IMR-90 (cell line): Measurements from ENCODE around the gene ARHGAP10. TPM values are rescaled to one million over a fixed set of nuclear protein-coding genes. Genes with fewer than 3 reads are reported as not detected.
A peak's percentile ranks its signal among the peaks of the same experiment; 100 is the strongest.

Experiments used
- ATAC-seq: fragments of 200-7000 bp; cut with Tn5 transposase; 2 replicates; pipeline ENCODE4 v1.9.1; 2020; ENCODE audit warnings: low read depth, mild to moderate bottlenecking, moderate library complexity
- BruUV-seq: library from RNA; stranded (reverse); fragments of 400-500 nt; replicated peaks from 2 replicates; lab custom pipeline; 2021; lab: Mats Ljungman, UMichigan
- CTCF ChIA-PET: fragments of 300-600 bp; formaldehyde crosslinking; extraction: SDS; loops from one replicate; lab custom pipeline; 2021; ENCODE audit warnings: antibody characterized with exemption; lab: Yijun Ruan, JAX
- POLR2A ChIA-PET: fragments of 300-600 bp; sonication (Branson Sonifier 250); formaldehyde crosslinking; loops from one replicate; lab custom pipeline; 2022; ENCODE audit warnings: antibody characterized with exemption; ENCODE audit not compliant: unreplicated experiment; lab: Charles Lee
- DNase-seq: peaks from one replicate; pipeline ENCODE4 v3.0.0; 2013
- H2AFZ ChIP-seq: replicated peaks from 2 replicates; pipeline ENCODE3; 2013; ENCODE audit warnings: low read length, mild to moderate bottlenecking; ENCODE audit not compliant: poor library complexity
- H2AK5ac ChIP-seq: 2 replicates; pipeline ENCODE4 v1.6.1; 2013; ENCODE audit warnings: low read depth, low read length, inconsistent platforms
- H2AK9ac ChIP-seq: replicated peaks from 2 replicates; pipeline ENCODE3; 2013; ENCODE audit warnings: mild to moderate bottlenecking, low read depth, low read length, moderate library complexity; ENCODE audit not compliant: poor library complexity
- H2BK120ac ChIP-seq: 2 replicates; pipeline ENCODE4 v1.6.1; 2013; ENCODE audit warnings: low read depth, low read length, inconsistent platforms
- H2BK15ac ChIP-seq: 3 replicates; pipeline ENCODE4 v1.6.1; 2013; ENCODE audit warnings: low read depth, low read length, inconsistent platforms
- H2BK20ac ChIP-seq: 2 replicates; pipeline ENCODE4 v1.6.1; 2013; ENCODE audit warnings: low read depth, mild to moderate bottlenecking, inconsistent platforms, low read length, moderate library complexity
- H2BK5ac ChIP-seq: 2 replicates; pipeline ENCODE4 v1.6.1; 2013; ENCODE audit warnings: mild to moderate bottlenecking, low read depth, low read length, inconsistent platforms; ENCODE audit not compliant: poor library complexity, severe bottlenecking
- H3K14ac ChIP-seq: replicated peaks from 2 replicates; pipeline ENCODE4 v1.6.1; 2013; ENCODE audit warnings: low read depth, low read length, inconsistent platforms
- H3K18ac ChIP-seq: 2 replicates; pipeline ENCODE4 v1.6.1; 2013; ENCODE audit warnings: low read depth, low read length, control low read depth
- H3K23ac ChIP-seq: 2 replicates; pipeline ENCODE4 v1.6.1; 2013; ENCODE audit warnings: low read depth, low read length, inconsistent platforms
- H3K27ac ChIP-seq: 2 replicates; pipeline ENCODE4 v1.5.1; 2013; ENCODE audit warnings: mild to moderate bottlenecking, control low read depth, low read length; ENCODE audit not compliant: insufficient read depth
- H3K27me3 ChIP-seq: 2 replicates; pipeline ENCODE4 v1.6.1; 2013; ENCODE audit warnings: low read length; ENCODE audit not compliant: control insufficient read depth, insufficient read depth
- H3K36me3 ChIP-seq: 2 replicates; pipeline ENCODE4 v1.6.1; 2013; ENCODE audit warnings: low read length, mixed read lengths; ENCODE audit not compliant: control insufficient read depth, insufficient read depth
- H3K4ac ChIP-seq: 2 replicates; pipeline ENCODE4 v1.6.1; 2013; ENCODE audit warnings: low read depth, low read length, inconsistent platforms
- H3K4me1 ChIP-seq: 2 replicates; pipeline ENCODE4 v1.6.1; 2013; ENCODE audit warnings: low read length, mixed read lengths; ENCODE audit not compliant: control insufficient read depth, insufficient read depth
- H3K4me2 ChIP-seq: 2 replicates; pipeline ENCODE4 v1.6.1; 2013; ENCODE audit warnings: low read depth, mild to moderate bottlenecking, control low read depth, low read length, moderate library complexity
- H3K4me3 ChIP-seq: 2 replicates; pipeline ENCODE4 v1.5.1; 2013; ENCODE audit warnings: low read depth, mild to moderate bottlenecking, control low read depth, low read length, moderate library complexity; ENCODE audit not compliant: insufficient read depth
- H3K56ac ChIP-seq: 2 replicates; pipeline ENCODE4 v1.6.1; 2013; ENCODE audit warnings: low read length, inconsistent platforms; ENCODE audit not compliant: insufficient read depth; ENCODE audit errors: extremely low read depth
- H3K79me1 ChIP-seq, 2 experiments: 2 replicates each; pipeline ENCODE4 v1.6.1; 2013; ENCODE audit warnings: low read length in 2 of 2, inconsistent platforms in 1 of 2, low read depth in 1 of 2
- H3K9ac ChIP-seq: 2 replicates; pipeline ENCODE4 v1.6.1; 2013; ENCODE audit warnings: low read depth, low read length, control low read depth
- H3K9me1 ChIP-seq: 2 replicates; pipeline ENCODE4 v1.6.1; 2013; ENCODE audit warnings: low read length, inconsistent platforms; ENCODE audit not compliant: insufficient read depth
- H3K9me3 ChIP-seq: 2 replicates; pipeline ENCODE4 v1.6.1; 2013; ENCODE audit warnings: low read length; ENCODE audit not compliant: control insufficient read depth, insufficient read depth
- H4K20me1 ChIP-seq: 2 replicates; pipeline ENCODE4 v1.6.1; 2013; ENCODE audit warnings: low read length, inconsistent platforms; ENCODE audit not compliant: insufficient read depth
- H4K5ac ChIP-seq: 2 replicates; pipeline ENCODE4 v1.6.1; 2013; ENCODE audit warnings: mild to moderate bottlenecking, low read depth, low read length, control low read depth
- H4K8ac ChIP-seq, 2 experiments: 2 replicates each; pipeline ENCODE4 v1.6.1; 2013; ENCODE audit warnings: low read depth in 2 of 2, low read length in 2 of 2, control low read depth in 1 of 2, inconsistent platforms in 1 of 2
- H4K91ac ChIP-seq: 2 replicates; pipeline ENCODE4 v1.6.1; 2013; ENCODE audit warnings: low read depth, low read length, inconsistent platforms; ENCODE audit not compliant: insufficient read depth
- BHLHE40 ChIP-seq: fragments of 150-350 bp; IDR thresholded peaks from 2 replicates; pipeline ENCODE4 v1.6.1; 2016; ENCODE audit warnings: mild to moderate bottlenecking, low read depth, low read length
- CHD1 ChIP-seq: IDR thresholded peaks from 2 replicates; pipeline ENCODE4 v1.6.1; 2012; ENCODE audit warnings: low read depth, low read length, improper control_type of control experiment
- MAFK ChIP-seq: IDR thresholded peaks from 2 replicates; pipeline ENCODE4 v1.6.1; 2012; ENCODE audit warnings: low read depth, low read length, improper control_type of control experiment
- MXI1 ChIP-seq: IDR thresholded peaks from 2 replicates; pipeline ENCODE4 v1.6.1; 2012; ENCODE audit warnings: low read depth, mild to moderate bottlenecking, low read length, moderate library complexity, borderline replicate concordance
- NFE2L2 ChIP-seq: fragments of 150-350 bp; IDR thresholded peaks from 2 replicates; pipeline ENCODE4 v1.6.1; 2016; ENCODE audit warnings: low read depth, mild to moderate bottlenecking, low read length
- POLR2A ChIP-seq: IDR thresholded peaks from 2 replicates; pipeline ENCODE4 v1.6.1; 2012; ENCODE audit warnings: mild to moderate bottlenecking, low read depth, low read length
- RAD21 ChIP-seq: IDR thresholded peaks from 2 replicates; pipeline ENCODE4 v1.6.1; 2012; ENCODE audit warnings: low read length, improper control_type of control experiment
- RFX5 ChIP-seq: IDR thresholded peaks from 2 replicates; pipeline ENCODE4 v1.8.0; 2012; ENCODE audit warnings: low read depth, mild to moderate bottlenecking, low read length, moderate library complexity
- SMC3 ChIP-seq: fragments of 150-350 bp; IDR thresholded peaks from 2 replicates; pipeline ENCODE4 v1.6.1; 2016; ENCODE audit warnings: low read depth, mild to moderate bottlenecking, antibody characterized with exemption, low read length, moderate library complexity
- WGBS, 2 experiments: methylation state at CpG; one replicate each; pipeline versions ENCODE4 v1.1.5 to v1.1.7; 2013; ENCODE audit warnings: missing lambda C conversion rate in 2 of 2; ENCODE audit not compliant: insufficient read length in 1 of 2; ENCODE audit errors: extremely low coverage in 2 of 2; 5-methylcytosine and 5-hydroxymethylcytosine counted together
- dilution Hi-C: fragments of 300-500 bp; cut with HindIII; formaldehyde crosslinking; loops from one replicate; pipeline ENCODE4 v1.14.3; 2018; ENCODE audit warnings: low sequenced_read_pairs; ENCODE audit not compliant: unreplicated experiment
- in situ Hi-C: fragments of 300-500 bp; cut with MboI; formaldehyde crosslinking; loops from 3 replicates; pipeline ENCODE4 v1.14.3; 2019; ENCODE audit warnings: low sequenced_read_pairs, inconsistent platforms, mixed read lengths
- intact Hi-C: fragments of 100-400 bp; cut with micrococcal nuclease; formaldehyde crosslinking; loops from 2 replicates; pipeline ENCODE4 v1.10.0; 2022
- polyA plus RNA-seq, 3 experiments: library from polyadenylated mRNA; depleted of rRNA; stranded (reverse); fragments of >200 nt; gene quantifications; 2 replicates each; pipeline ENCODE4 v1.2.3, GENCODE V29; 2012; ENCODE audit warnings: low replicate concordance in 1 of 3
- total RNA-seq: library from RNA; depleted of rRNA; stranded (reverse); fragments of >200 nt; gene quantifications from 2 replicates; pipeline ENCODE4 v1.2.3, GENCODE V29; 2012
- TF ChIP-seq, protein P1 (sequence below): fragments of 150-350 bp; IDR thresholded peaks from 2 replicates; pipeline ENCODE4 v1.6.1; 2017; ENCODE audit warnings: mild to moderate bottlenecking, antibody characterized with exemption, low read length, low read depth
- TF ChIP-seq, protein P2 (sequence below): conservative IDR thresholded peaks from 2 replicates; pipeline ENCODE4 v1.5.1; 2012; ENCODE audit warnings: mild to moderate bottlenecking, low read depth, low read length, improper control_type of control experiment
- TF ChIP-seq, protein P3 (sequence below): fragments of 150-350 bp; IDR thresholded peaks from 2 replicates; pipeline ENCODE4 v1.6.1; 2016; ENCODE audit warnings: low read depth, mild to moderate bottlenecking, low read length, moderate library complexity, borderline replicate concordance

The ARHGAP10 gene
- total and polyA plus RNA-seq, 2 of the 4 experiments (the other 2 are of a cell fraction) = 27.1 to 29.4 TPM

DNA sequence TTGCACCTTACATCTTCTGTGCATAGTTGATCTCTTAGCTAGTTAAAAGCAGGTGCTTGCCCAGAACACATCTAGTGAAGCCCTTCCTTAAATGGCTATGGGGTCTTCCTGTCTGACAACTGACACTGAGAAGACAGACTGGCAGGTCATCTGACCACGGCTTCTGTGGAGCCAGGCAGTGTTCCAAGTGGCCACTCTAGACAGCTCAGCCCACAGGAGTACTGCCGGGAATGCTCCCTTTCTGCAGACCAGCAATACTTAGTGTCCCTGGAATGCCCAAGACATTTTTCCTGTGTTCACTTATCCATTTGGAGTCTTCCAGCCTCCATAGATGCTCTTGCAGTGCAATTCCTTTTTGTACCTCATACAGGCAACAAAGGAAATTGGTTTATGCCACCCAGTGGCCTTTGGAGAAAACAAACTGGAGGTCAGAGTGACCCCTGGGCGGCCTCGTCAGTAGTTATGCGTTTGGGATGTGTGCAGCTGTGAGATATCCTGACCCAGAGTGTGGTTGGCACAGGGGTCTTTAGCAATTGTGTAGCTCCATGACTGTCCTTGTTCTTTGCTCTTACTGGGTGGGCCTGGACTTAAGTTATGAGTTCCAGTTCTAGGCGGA is 335.5 kb downstream of the ARHGAP10 start:
- peak; percentile 4; the same call in 1 of the 2 replicates for ATAC-seq
- H3K4me2 ChIP-seq = no peak overlapping the region
- H3K27me3 ChIP-seq = no peaks in the 10 kb centered on the region
- H2AK5ac ChIP-seq = no peak overlapping the region
- dilution Hi-C loops = no loop called here
- H4K8ac ChIP-seq = no peak overlapping the region
- intact Hi-C loops = no loop called here
- H3K23ac ChIP-seq = no peak overlapping the region
- TF ChIP-seq MAFK = no peak
- TF ChIP-seq CHD1 = no peak
- TF ChIP-seq RAD21 = no peak
- TF ChIP-seq NFE2L2 = no peak
- TF ChIP-seq POLR2A = no peak
- TF ChIP-seq, protein P1, sequence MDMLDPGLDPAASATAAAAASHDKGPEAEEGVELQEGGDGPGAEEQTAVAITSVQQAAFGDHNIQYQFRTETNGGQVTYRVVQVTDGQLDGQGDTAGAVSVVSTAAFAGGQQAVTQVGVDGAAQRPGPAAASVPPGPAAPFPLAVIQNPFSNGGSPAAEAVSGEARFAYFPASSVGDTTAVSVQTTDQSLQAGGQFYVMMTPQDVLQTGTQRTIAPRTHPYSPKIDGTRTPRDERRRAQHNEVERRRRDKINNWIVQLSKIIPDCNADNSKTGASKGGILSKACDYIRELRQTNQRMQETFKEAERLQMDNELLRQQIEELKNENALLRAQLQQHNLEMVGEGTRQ = no peak
- TF ChIP-seq, protein P2, sequence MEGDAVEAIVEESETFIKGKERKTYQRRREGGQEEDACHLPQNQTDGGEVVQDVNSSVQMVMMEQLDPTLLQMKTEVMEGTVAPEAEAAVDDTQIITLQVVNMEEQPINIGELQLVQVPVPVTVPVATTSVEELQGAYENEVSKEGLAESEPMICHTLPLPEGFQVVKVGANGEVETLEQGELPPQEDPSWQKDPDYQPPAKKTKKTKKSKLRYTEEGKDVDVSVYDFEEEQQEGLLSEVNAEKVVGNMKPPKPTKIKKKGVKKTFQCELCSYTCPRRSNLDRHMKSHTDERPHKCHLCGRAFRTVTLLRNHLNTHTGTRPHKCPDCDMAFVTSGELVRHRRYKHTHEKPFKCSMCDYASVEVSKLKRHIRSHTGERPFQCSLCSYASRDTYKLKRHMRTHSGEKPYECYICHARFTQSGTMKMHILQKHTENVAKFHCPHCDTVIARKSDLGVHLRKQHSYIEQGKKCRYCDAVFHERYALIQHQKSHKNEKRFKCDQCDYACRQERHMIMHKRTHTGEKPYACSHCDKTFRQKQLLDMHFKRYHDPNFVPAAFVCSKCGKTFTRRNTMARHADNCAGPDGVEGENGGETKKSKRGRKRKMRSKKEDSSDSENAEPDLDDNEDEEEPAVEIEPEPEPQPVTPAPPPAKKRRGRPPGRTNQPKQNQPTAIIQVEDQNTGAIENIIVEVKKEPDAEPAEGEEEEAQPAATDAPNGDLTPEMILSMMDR = no peak
- TF ChIP-seq BHLHE40 = no peak
- TF ChIP-seq MXI1 = no peak
- TF ChIP-seq, protein P3, sequence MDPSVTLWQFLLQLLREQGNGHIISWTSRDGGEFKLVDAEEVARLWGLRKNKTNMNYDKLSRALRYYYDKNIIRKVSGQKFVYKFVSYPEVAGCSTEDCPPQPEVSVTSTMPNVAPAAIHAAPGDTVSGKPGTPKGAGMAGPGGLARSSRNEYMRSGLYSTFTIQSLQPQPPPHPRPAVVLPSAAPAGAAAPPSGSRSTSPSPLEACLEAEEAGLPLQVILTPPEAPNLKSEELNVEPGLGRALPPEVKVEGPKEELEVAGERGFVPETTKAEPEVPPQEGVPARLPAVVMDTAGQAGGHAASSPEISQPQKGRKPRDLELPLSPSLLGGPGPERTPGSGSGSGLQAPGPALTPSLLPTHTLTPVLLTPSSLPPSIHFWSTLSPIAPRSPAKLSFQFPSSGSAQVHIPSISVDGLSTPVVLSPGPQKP = no peak
- TF ChIP-seq RFX5 = no peak
- no peak for TF ChIP-seq SMC3
- no peak overlapping the region for H3K18ac ChIP-seq
- peaks cover 18 to 55% of the 10 kb centered on the region in 2 experiments for H3K79me1 ChIP-seq
- DNase-seq = no peak
- no peak overlapping the region for H2BK5ac ChIP-seq
- 81% methylated on average over 5 of the region's 6 CpGs; no CpG with 5 or more reads in 1 of the 2 experiments for WGBS, 2 experiments
- H4K91ac ChIP-seq = no peak overlapping the region
- H3K9me3 ChIP-seq = no peaks in the 10 kb centered on the region
- no peak overlapping the region for H2AK9ac ChIP-seq
- ChIA-PET POLR2A (no interaction called here), CTCF (no interaction called here)
- no peak overlapping the region for H2BK15ac ChIP-seq
- no peak overlapping the region for H3K27ac ChIP-seq
- H2BK20ac ChIP-seq = no peak overlapping the region
- peaks cover 8% of the 10 kb centered on the region; the same call in 1 of the 2 replicates for H3K4me1 ChIP-seq
- H3K14ac ChIP-seq = no peak overlapping the region
- H3K9ac ChIP-seq = no peak overlapping the region
- H4K20me1 ChIP-seq = no peaks in the 10 kb centered on the region
- H2AFZ ChIP-seq = no peak overlapping the region
- no peak overlapping the region for H3K4me3 ChIP-seq
- no peak overlapping the region for H3K4ac ChIP-seq
- no peak overlapping the region for H3K56ac ChIP-seq
- H3K9me1 ChIP-seq = peaks cover 14% of the 10 kb centered on the region
- in situ Hi-C loops = no loop called here
- no peak overlapping the region for H4K5ac ChIP-seq
- no peak overlapping the region for H2BK120ac ChIP-seq
- BruUV-seq = no TSS peak
- H3K36me3 ChIP-seq = peaks cover 13% of the 10 kb centered on the region
